Cardiac septum (tissue), 1 donor: ENCODE measurements around the gene NUP214. TPM values are rescaled to one million over a fixed set of nuclear protein-coding genes. Genes with fewer than 3 reads are reported as not detected.
"Not testable (repeated sequence)": the region's sequence is repeated elsewhere in the genome, so short reads cannot be mapped to it uniquely, and the experiment has no call there.

Experiments used
- DNase-seq: peaks from one replicate; pipeline ENCODE4 v3.0.0-alpha.2; 2020; ENCODE audit warnings: low spot score
- intact Hi-C: fragments of 100-400 bp; cut with DNase I; formaldehyde crosslinking; loops from one replicate; pipeline ENCODE4 v1.14.0; 2022
- total RNA-seq: library from RNA; stranded (reverse); fragmentation: NEBNext Ultra II Directional; extraction: Animal tissue kit (Norgen Biotek cat#: 25700); gene quantifications from one replicate; pipeline ENCODE4 v1.2.1, GENCODE V29; 2021
- donor health status: DM: no; HTN: no; CAD: no.

The NUP214 gene
- total RNA-seq, 1 donor from 2014 or later, result 22.9 TPM

DNA sequence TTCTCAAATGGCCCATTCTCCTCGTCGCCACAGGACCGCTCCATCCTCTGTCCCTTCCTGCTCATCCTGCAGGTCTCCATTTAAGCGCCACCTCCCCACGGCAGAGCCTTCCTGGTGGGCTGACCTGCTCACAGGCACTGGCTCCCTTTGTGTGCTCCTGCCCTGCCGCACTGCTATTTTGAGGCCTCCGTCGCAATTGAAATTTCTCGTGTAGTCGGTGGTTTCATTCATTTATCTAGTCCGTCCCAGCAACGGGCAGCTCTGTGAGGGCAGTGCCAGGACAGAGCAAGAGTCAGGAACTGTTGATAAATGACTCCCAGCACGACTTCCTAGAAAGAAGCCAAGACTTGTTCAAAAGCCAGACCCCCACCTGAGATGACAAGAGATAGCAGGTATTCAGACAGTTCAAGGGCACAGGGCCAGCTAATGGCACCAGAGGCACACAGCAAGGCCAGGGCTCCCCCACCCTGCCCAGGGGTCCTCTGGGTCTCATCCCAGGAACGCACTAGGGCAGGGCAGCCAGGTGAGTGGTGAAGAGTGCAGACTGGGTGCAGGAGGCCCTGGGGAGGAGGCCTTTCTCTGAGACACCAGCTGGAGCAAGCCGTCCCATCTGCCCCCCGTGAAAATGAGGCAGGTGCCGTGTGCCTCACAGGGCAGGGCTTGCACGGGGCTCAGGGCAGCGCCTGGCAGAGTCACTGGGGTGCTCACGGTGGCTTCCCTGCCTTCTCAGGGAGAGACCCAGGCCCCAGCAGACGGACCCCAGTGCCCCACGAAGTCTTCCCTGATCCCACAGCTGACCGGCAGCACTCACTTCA is 114.0 kb downstream of the NUP214 start:
- intact Hi-C loops, result loop anchor here (5.0 kb wide), 1 partner anchor 58 kb away; no protein-coding TSS in a partner anchor
- peak; percentile 49 for DNase-seq

GRCh38 chr9:131240047-131240921 is 114.9 kb downstream of the NUP214 start:
- DNase-seq, result peak; percentile 46
- intact Hi-C loops, result no loop called here

DNA sequence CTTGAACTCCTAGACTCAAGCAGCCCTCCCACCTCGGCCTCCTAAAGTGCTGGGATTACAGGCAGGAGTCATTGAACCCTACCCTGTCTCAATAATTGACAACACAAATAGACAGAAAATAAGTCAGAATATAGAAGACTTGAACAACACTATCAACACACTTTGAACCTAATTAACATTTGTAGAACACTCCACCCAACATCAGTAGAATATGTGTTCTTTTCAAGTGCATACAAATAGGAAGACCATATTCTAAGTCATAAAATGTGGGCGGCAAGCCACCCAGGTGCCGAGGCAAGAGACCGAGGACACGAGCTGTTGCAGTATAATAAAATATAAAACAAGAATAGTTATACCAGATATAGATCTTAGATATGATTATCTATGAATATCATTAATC is 118.9 kb downstream of the NUP214 start:
- DNase-seq, result peak; percentile 19
- intact Hi-C loops, result not testable (repeated sequence)

DNA sequence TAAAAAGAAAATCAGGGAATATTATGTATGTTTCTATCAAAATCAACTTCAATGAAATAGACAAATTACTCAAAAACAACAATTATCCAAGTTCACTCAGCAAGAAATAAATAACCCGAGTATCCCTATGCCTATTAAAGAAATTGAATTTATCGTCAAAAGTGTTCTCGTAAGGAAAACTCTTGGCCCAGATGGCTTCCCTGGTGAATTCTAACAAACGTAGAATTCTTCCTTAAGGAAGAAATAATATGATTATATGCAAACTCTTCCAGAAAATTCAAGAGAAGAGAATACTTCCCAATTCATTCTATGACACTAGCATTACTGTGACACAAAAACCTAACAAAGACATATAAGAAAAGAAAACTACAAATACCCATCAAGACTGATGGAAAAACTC is 121.2 kb downstream of the NUP214 start:
- intact Hi-C loops, result no loop called here
- DNase-seq, result no peak

DNA sequence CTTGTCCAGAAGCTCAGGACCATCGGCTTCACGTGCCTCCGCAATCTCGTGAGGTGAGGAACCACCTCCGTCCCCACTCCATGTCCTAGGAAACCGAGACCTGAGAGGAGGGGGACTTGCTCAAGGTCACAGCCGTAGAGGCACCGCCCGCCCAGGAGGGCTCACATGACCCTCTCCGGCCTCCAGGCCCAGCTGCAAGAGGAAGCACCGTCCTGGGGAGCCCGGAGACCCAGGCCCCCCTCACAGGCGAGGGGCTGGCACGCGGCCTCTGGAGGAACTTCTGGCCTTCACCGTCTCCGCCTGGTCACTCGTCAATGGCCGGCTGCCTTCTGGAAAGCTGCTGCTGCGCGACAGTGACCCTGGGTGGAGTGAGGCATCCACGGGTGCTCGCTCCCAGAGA is 126.7 kb downstream of the NUP214 start:
- intact Hi-C loops, result no loop called here
- no peak for DNase-seq

GRCh38 chr9:131253891-131254491 is 128.6 kb downstream of the NUP214 start:
- intact Hi-C loops, result no loop called here
- DNase-seq, result no peak

DNA sequence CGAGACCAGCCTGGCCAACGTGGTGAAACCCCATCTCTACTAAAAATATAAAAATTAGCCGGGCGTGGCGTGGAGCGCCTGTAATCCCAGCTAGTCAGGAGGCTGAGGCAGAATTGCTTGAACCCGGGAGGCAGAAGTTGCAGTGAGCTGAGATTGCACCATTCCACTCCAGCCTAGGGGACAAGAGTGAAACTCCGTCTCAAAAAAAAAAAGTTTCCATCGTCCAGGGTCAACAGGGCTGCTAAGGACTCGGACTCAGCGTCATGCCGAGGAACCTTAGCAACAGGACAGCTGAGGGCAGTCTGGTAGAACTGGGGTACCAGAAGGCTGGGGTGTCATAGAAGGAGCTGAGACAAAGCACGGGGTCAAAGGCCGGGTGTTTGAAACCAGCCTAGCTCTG is 129.2 kb downstream of the NUP214 start:
- no peak for DNase-seq
- intact Hi-C loops, result no loop called here

DNA sequence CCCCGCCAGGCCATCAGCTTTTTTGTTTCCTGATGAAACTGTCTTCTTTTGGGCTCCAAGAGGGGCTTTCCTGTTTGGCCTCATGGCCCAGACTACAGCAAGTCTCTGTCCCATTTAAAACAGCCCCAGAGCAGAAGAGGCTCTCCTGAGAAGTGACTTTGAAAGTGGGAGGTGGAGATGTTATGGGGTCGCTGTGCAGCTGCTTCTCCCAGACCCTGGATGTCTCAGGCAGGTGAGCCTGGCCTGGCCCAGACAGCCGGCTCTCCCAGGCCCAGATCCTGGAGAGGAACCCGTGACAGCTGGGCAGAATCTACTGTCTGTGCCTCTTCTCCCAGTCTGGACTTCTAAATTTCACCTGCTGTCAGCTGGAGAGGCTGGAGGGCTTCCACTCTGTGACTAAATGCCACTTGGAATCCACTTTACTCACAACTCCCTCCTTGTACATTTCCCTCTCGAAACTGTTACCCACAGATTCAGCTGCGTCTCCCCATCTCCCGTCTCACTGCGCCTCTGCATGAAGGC is 130.4 kb downstream of the NUP214 start:
- no peak for DNase-seq
- intact Hi-C loops, result no loop called here

- no peak for DNase-seq
- intact Hi-C loops, result no loop called here
Measured at GRCh38 chr9:131257266-131258025, 132.1 kb downstream of the NUP214 start.

DNA sequence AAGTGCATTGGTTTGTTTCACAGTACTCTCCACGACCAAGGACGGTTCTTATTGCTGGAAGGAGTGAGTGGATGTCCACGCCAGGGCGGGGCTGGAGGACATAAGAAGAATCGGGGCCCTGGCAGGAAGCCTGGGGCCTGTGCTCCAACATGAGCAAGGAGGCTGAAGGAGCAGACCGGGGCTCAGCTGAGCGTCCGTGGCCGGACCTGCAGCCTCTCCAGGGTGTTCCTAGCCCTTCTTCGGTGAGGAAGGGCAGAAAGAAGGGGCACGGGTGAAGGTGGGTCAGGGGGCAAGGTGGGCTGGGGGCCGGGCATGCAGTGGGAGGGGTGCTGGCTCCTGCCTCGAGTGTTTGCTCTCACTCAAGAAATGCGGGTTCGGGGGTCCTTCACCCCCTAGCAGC is 132.8 kb downstream of the NUP214 start:
- intact Hi-C loops, result no loop called here
- DNase-seq, result no peak

DNA sequence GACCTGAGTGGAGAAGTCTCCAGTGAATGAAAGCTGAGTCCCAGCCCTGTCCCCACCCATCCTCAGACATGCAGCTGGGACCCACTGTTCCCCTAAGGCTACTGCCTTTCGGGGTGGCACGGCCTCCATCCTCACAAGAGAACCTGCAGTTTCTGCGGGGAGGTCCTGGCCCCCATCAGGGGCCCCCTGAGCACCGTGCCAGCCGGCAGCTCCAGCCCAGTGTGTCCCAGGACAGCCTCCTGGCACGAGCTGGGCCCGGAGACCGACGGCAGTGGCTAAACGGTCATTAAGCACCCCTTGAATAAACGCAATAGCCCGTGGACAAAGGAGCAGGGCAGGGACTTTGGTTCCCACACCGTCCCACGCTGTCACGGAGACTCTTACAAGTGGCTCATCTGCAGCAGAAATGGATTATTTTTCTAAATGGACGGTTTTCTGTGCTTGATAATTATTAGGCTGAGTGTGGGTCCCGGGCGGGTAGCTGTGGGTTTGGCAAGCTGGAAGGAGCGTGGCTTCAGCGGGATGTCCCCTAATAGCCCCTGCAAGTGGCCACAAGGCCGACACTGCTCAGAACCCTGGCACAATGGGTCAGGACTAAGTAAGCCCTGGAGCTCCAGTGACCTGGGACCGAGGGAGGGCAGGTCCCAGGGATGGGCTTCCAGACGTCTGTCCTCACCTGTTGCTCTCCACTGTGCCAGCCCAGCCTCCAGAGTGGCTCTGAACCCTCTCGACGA is 133.5 kb downstream of the NUP214 start:
- intact Hi-C loops, result no loop called here
- no peak for DNase-seq

DNA sequence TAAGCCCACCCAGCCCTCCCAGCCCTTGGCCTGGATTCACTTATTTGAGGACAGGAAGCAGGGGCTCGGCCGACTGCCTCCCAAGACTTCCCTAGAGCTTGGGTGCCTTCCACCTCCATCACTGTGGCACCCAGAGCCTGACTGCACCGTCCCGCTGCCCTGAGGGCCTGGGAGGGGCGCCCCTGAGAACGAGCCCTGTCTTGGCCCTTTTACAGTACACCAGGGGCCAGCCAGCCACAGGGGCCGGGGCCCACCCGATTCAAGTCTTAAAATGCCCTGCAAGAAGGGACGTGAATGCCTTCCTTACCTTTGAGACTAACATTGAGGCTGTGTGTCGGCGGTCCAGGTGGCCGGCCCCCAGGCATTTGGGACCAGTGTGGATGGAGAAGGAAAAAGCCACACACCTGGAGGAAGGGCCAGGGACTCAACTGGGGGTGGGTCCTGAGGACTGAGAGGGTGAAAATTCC is 134.1 kb downstream of the NUP214 start:
- intact Hi-C loops, result no loop called here
- DNase-seq, result no peak

- intact Hi-C loops, result no loop called here
Measured at GRCh38 chr9:131259916-131260597, 134.7 kb downstream of the NUP214 start.

DNA sequence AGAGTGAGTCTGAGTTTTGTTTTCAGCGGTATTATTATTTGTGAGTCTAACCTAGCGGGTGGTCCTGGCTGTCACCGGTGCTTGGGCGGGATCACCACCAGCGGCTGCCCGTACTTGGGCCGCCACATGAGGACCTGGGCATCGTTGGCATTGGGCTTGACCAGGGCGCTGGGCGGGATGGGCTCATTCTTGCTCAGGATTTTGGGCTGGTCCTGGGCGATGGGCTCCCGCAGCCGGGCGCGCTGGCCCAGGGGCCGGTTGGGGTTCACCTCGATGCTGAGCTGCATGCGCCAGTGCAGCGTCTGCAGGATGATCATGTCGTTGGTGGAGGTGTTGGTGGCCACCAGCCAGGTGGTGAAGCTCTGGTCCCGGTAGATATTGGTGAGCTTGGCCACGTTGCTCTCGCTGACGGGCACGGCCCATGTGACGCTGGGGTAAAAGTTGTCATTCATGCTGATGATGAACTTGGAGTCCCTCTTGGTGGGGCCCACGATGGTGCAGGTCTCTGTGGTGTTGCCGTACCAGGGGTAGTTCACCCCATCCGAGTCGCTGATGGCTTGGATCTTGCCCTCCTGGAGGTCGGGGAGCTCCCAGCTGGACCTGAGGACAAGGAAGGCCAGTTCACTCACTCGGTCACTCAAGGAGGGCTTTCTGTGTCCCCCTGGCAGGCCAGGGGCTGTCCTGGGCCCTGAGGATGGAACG is 135.5 kb downstream of the NUP214 start:
- intact Hi-C loops, result no loop called here

More at GRCh38 chr9:131259916-131260597, 134.7 kb downstream of the NUP214 start:
- no peak for DNase-seq

DNA sequence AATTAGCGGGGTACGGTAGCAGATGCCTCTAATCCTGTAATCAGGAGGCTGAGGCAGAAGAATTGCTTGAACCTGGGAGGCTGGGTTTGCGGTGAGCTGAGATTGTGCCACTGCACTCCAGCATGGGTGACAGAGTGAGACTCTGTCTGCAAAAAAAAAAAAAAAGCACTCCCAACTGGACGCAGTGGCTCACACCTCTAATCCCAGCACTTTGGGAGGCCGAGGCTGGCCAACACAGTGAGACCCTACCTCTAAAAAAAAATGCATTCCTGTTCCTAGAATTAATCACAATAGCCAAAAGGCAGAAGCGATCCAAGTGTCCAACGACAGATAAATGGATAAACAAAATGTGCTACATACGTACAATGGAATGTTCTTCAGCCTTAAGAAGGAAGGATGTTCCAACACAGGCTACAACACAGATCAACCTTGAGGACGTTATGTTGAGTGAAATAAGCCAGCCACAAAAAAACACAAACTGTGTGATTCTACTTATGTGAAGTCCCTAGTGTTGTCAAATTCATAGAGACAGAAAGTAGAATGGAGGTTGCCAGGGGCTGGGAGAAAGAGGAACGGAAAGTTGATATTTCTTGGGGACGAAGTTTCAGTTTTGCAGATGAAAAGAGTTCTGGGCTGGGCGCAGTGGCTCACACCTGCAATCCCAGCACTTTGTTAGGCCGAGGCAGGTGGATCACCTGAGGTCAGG is 137.1 kb downstream of the NUP214 start:
- no peak for DNase-seq
- intact Hi-C loops, result no loop called here

More for the DNA sequence above, 135.5 kb downstream of the NUP214 start:
- no peak for DNase-seq

DNA sequence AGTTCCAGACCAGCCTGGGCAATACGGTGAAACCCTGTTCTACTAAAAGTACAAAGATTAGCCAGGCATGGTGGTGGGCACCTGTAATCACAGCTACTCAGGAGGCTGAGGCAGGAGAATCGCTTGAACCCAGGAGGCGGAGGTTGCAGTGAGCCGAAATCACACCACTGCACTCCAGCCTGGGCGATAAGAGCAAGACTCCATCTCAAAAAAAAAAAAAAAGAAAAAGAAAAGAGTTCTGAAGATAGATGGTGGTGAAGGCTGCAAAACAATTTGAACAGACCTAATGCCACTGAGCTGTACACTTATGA is 137.6 kb downstream of the NUP214 start:
- DNase-seq, intact Hi-C loops: not testable (repeated sequence)

DNA sequence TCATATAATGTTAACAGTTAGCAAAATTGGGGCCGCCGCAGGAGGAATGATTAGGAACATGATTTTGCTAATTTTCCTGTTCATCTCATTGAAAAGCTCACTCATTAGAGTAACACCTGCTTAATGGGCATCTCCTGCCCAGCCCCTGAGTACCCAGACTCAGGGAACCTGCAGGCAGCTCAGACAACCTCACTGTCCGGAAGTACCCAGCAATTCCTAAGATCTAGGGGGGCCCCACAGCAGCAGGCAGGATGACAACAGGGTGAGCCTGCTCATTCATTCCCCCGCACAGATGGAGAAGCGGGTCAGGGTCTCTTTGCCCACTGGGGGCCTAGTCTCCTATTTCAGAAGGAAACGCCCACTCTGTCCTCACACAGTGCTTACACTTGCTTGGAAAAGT is 138.3 kb downstream of the NUP214 start:
- DNase-seq, result no peak
- intact Hi-C loops, result no loop called here
